Stimulated activated CD8-positive, alpha-beta memory T cell treated with anti-CD3 and anti-CD28 coated beads, Interleukin-4, amount 100 ng/mL, for 4 hours (primary cell): ENCODE data around the gene TRIM40.
"Not testable (repeated sequence)": the region's sequence is repeated elsewhere in the genome, so short reads cannot be mapped to it uniquely, and the experiment has no call there.

Experiments used
- DNase-seq, 2 donors: peaks; one replicate each; pipeline ENCODE4 v3.0.0-alpha.2; 2020; ENCODE audit warnings: low read depth in 2 of 2, low spot score in 1 of 2

Gene TRIM40

GRCh38 chr6:30163090-30163917 is 27.4 kb downstream of the TRIM40 start, which contains the start of gene TRIM15:
TSS of gene TRIM15 (plus strand) at chr6:30163546. CDS start at chr6:30163685, 139 bp downstream.
- no peak for DNase-seq

DNA sequence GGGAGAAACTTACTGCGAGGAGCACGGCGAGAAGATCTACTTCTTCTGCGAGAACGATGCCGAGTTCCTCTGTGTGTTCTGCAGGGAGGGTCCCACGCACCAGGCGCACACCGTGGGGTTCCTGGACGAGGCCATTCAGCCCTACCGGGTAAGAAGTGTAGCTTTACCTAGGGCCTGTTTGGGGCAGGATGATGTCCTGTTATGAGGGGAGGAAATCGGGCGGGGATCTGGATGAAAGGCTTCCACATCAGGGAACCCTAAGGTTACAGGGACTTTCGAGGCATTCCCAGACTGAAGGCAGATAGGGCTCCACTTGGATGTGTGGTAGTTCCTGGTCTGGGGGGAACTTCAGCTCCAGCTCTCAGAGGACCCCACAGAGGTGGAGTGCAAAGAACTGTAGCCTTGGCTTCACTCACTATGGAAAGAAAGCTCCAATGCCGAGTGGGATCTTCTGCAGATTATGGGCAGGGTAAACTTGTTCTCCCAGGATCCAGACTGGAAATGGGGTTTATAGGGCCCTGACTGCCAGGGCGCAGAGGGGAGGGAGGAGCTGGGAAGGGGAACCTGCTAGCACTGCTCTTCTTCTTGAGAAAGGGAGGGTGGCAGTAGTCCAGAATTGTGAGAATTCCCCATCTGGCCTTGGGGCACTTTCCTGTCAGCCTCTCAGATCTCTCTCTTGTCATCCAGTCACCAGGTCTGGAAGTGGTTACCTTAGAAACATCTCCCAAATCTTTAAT is 28.1 kb downstream of the TRIM40 start:
- no peak for DNase-seq

GRCh38 chr6:30164714-30165113 is 28.8 kb downstream of the TRIM40 start:
- DNase-seq = no peak

DNA sequence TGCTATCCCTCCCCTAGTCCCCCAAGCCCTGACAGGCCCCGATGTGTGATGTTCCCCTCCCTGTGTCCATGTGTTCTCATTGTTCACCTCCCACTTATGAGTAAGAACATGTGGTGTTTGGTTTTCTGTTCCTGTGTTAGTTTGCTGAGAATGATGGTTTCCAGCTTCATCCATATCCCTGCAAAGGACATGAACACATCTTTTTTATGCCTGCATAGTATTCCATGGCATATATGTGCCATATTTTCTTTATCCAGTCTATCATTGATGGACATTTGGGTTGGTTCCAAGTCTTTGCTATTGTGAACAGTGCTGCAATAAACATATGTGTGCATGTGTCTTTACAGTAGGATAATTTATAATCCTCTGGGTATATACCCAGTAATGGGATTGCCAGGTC is 29.3 kb downstream of the TRIM40 start:
- not testable (repeated sequence) for DNase-seq

DNA sequence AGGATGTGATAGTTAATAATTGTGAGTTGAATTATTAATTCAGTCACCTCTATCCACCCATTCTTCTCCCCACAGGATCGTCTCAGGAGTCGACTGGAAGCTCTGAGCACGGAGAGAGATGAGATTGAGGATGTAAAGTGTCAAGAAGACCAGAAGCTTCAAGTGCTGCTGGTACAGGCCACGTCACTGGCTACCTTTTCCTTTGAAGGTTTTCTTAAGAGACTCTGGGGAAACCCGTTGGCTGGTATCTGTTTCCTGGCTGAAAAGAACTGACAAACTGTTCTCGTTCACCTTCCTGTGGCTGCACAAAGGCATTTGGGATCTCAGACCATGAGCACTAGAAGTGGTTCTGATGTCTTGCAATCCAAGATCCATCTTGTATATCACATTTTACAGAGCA is 31.2 kb downstream of the TRIM40 start:
- DNase-seq = no peak

- no peak for DNase-seq
These were observed 32.8 kb downstream of the TRIM40 start for GRCh38 chr6:30168741-30169140.

DNA sequence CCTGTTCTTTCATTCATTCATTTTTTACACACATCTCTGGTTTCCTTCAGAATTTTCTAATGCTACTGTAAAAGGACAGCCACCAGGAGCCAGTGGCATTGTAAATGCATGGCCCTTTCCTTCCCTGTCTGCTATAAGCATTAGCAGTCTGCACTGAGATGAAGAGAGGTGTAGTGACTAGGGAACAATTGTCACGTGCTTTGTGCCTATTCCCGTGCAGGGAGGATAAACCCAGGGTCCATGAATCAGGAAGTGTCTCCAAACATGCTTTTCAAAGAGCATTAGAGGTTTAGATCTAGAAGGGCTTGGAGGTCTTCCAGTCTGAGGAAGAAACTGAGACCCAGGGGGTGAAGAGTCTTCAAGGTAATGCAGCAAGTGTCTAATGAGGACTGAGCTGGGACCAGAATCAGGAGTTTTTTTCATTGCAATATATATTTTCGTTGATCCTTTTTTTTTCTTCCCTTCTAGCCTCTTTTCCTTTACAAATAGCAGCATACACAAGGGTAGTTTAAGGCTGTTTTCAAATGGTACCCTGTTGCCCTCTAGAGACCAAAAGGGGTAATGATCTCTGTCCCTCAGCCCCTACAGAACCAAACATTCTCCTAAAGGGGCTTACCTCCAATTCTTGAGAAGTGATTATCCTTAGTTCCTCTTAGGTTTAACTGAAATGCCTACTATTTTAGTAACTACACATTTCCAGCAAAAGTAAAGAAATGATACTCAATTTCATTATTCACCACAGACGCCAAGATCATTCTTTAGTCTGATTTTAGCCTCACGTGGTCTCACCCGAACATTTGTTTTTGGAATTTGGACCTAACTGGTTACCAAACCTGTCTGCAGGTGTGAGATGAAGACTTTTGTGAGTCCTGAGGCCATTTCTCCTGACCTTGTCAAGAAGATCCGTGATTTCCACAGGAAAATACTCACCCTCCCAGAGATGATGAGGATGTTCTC is 34.0 kb downstream of the TRIM40 start:
- no peak for DNase-seq

DNA sequence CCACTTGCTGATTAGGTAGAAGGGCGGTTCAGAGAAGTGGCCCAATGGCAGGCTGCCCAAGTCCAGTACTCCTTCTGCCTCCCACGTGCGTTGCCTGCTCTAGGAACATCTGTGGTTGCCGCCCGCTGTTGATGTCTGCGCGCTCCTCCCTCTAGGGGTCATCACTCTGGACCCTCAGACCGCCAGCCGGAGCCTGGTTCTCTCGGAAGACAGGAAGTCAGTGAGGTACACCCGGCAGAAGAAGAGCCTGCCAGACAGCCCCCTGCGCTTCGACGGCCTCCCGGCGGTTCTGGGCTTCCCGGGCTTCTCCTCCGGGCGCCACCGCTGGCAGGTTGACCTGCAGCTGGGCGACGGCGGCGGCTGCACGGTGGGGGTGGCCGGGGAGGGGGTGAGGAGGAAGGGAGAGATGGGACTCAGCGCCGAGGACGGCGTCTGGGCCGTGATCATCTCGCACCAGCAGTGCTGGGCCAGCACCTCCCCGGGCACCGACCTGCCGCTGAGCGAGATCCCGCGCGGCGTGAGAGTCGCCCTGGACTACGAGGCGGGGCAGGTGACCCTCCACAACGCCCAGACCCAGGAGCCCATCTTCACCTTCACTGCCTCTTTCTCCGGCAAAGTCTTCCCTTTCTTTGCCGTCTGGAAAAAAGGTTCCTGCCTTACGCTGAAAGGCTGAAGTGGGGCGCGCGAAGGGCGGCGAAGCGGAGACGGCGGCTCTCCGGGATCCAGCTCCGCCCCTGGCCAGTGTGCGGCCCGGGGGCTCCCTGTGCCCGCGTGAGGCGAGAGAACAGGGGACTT is 35.9 kb downstream of the TRIM40 start:
- no peak for DNase-seq

GRCh38 chr6:30172681-30173080 is 36.7 kb downstream of the TRIM40 start:
- no peak for DNase-seq

DNA sequence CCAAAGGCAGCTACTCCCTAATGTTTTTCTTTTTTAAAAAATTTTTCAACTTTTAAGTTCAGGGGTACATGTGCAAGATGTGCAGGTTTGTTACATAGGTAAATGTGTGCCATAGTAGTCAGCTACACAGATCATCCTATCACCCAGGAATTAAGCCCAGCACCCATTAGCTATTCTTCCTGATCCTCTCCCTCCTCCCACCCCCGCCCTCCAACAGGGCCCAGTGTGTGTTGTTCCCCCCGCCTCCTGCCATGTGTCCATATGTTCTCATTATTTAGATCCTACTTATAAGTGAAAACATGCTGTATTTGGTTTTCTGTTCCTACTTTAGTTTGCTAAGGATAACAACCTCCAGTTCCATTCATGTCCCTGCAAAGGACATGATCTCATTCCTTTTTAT is 39.8 kb downstream of the TRIM40 start:
- no peak for DNase-seq

- no peak for DNase-seq
These were observed 42.9 kb downstream of the TRIM40 start for GRCh38 chr6:30178837-30179236.

DNA sequence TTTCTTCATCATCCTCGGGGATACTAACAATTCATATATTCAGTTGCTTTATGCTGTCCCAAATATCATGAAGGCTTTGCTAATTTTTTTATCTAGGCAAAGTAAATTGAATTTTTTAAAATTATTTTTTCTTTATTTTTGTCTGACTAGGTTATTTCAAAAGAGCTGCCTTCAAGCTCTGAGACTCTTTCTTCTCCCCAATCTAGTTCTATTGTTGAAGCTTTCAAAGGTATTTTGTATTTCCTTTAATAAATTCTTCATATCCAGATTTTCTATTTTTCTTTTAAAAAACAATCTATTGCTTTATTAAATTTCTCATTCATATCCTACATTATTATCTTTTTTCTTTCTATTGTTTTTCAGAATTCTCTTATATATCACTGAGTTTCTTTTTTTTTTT is 44.2 kb downstream of the TRIM40 start:
- DNase-seq = no peak

GRCh38 chr6:30184417-30185031 is 48.6 kb downstream of the TRIM40 start:
- no peak for DNase-seq

GRCh38 chr6:30185846-30186484 is 50.0 kb downstream of the TRIM40 start:
- DNase-seq = no peak

DNA sequence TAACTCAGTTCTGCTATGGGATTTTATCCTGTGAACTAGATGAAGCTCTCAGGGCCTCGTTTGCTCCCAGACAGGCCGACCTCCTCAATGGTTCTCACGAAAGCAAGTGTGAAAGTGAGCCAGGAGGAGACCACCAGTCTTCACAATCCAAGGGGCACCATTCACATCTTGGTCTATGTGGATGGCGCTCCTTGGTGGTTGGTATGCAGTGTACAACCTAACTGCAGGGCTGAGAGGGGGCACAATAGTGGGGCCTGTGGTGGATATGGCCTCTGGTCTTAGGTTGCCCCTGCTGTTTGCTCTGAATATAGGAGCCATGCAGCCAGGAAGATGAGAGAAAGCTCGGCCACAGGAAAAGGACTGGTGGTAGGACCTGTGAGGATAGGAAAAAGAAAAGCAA is 52.6 kb downstream of the TRIM40 start:
- no peak for DNase-seq

DNA sequence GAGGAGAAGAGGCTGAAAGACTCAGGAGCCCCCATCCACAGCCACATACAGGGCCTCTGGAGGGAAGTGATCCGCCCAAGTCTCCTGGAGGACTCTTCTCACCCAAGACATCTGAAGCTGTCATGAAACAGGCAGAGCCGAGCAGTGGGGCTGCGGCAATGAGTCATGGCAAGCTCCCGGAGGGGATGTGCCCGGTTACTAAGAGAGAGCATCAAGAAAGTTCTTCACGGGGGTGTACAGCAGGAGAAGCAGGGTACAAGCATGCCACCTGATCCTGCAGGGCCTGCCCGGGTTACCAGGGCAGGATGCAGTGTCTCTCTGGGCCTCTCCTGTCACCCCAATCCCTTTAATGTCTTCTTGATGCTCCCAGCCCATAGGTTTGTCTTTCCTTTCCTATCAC is 56.1 kb downstream of the TRIM40 start:
- no peak for DNase-seq

DNA sequence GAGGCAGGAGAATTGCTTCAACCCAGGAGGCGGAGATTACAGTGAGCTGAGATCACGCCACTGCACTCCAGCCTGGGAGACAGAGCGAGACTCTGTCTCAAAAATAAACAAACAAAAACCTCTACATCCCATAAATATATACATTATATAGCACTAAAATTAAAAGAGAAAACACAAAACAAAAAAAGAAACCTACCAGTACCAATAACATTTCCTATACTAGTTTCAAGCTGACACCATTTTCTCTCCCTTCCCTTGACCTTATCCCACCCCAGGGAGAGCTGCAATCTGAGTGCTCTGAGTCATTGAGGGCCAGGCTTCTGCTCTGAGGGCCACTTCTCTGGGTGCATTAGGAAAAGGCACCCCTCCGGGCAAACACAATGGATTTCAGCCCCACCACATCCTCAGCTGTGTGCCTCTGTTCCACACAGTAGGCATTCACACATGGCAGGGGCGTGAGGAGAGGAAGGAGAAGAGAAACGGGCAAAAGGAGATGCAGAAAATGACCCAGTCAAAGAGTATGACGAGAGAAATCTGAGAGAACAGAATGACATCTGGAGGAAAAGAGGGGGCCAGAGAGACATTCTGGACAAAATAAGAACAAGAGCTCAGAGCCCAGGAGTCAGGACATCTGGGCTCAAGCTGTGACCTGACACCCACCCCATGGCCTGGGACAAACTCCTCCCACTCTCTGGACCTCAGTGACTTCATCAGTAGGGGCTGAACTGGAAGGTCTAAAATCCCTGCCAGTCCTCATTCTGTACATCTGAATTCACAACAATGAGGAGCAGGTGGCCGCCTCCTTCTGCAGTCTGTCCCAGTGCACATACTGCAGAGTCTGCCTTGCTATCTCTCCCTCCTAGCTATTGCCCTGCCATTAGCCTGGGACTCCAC is 59.1 kb downstream of the TRIM40 start:
- no peak for DNase-seq

GRCh38 chr6:30195951-30196350 is 60.0 kb downstream of the TRIM40 start:
- no peak for DNase-seq

GRCh38 chr6:30196376-30196775 is 60.4 kb downstream of the TRIM40 start:
- DNase-seq = no peak
